HEK293T (cell line): ENCODE results near the gene GXYLT2.

ENCODE experiments used
- BHLHE40 ChIP-seq: fragments of 450-650 bp; IDR thresholded peaks from 2 replicates; pipeline ENCODE4 v1.6.1; 2016; ENCODE audit warnings: mild to moderate bottlenecking, moderate library complexity, borderline replicate concordance
- LEF1 ChIP-seq: fragments of 450-650 bp; IDR thresholded peaks from 2 replicates; pipeline ENCODE4 v1.6.1; 2017; ENCODE audit warnings: mild to moderate bottlenecking, borderline replicate concordance
- SP1 ChIP-seq: fragments of 450-650 bp; IDR thresholded peaks from 2 replicates; pipeline ENCODE4 v1.6.1; 2017
- SUZ12 ChIP-seq: fragments of 450-650 bp; IDR thresholded peaks from 2 replicates; pipeline ENCODE4 v1.6.1; 2016; ENCODE audit warnings: mild to moderate bottlenecking
- TARDBP ChIP-seq: fragments of 450-650 bp; IDR thresholded peaks from 2 replicates; pipeline ENCODE4 v1.6.1; 2016

DNA sequence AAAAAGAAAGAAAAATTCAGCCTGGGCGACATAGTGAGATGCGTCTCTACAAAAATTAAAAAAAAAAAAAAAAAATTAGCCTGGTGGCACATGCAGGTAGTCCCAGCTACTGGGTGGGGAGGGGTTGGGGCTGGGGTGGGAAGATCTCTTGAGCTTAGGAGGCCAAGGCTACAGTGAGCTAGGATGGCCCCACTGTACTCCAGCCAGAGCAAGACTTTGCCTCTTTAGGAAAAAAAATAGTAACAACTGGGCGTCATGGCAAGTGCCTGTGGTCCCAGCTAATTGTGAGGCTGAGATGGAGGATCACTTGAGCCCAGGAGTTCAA is 84.8 kb downstream of the GXYLT2 start:
- TF ChIP-seq SP1 (no peak), TARDBP (no peak), LEF1 (no peak), SUZ12 (no peak), BHLHE40 (no peak)
